HCT116 (cell line): Measurements from ENCODE around the gene NDUFS4. TPM values are rescaled to one million over a fixed set of nuclear protein-coding genes. Genes with fewer than 3 reads are reported as not detected.
"Not testable (repeated sequence)": the region's sequence is repeated elsewhere in the genome, so short reads cannot be mapped to it uniquely, and the experiment has no call there.

Experiments used
- ATAC-seq: fragments of 200-7000 bp; cut with Tn5 transposase; 2 replicates; pipeline ENCODE4 v1.9.1; 2020; ENCODE audit warnings: mild to moderate bottlenecking, moderate library complexity
- BruUV-seq: library from RNA; stranded (reverse); fragments of 400-500 nt; replicated peaks from 2 replicates; lab custom pipeline; 2021; lab: Mats Ljungman, UMichigan
- CTCF ChIA-PET: fragments of 300-600 bp; sonication (Branson Sonifier 250); formaldehyde crosslinking; loops from one replicate; lab custom pipeline; 2021; ENCODE audit warnings: antibody characterized with exemption; lab: Charles Lee
- POLR2A ChIA-PET: fragments of 300-600, 350-600 bp; sonication (Branson Sonifier 250); formaldehyde crosslinking; loops from one replicate; lab custom pipeline; 2021; ENCODE audit warnings: antibody characterized with exemption; lab: Charles Lee
- RAD21 ChIA-PET, 2 experiments: fragments of 300-600 bp; sonication (Branson Sonifier 250); formaldehyde crosslinking; loops; one replicate each; lab custom pipeline; 2023; ENCODE audit warnings: low total read pairs in 2 of 2; ENCODE audit not compliant: uncharacterized antibody in 2 of 2, unreplicated experiment in 2 of 2, low non-redundant PET in 1 of 2; lab: Charles Lee
- DNase-seq: peaks from one replicate; pipeline ENCODE4 v3.0.0-alpha.2; 2010; ENCODE audit warnings: low read depth, low spot score
- H2AFZ ChIP-seq: fragments of 200-600 bp; shearing (Covaris generic), sonication (generic); 2 replicates; pipeline ENCODE4 v1.6.1; 2017; ENCODE audit warnings: low read depth, mixed run types, mixed read lengths, antibody characterized with exemption, low read length; ENCODE audit not compliant: poor library complexity, severe bottlenecking
- H3K27ac ChIP-seq: 2 replicates; pipeline ENCODE4 v1.5.1; 2012; ENCODE audit warnings: low read depth, low read length
- H3K27me3 ChIP-seq: fragments of 200-600 bp; sonication (generic); 2 replicates; pipeline ENCODE4 v1.6.1; 2016; ENCODE audit warnings: mixed run types, low read length, mixed read lengths; ENCODE audit not compliant: insufficient read depth
- H3K36me3 ChIP-seq, 2 experiments: fragments of 200-500 bp in 1 of 2; fragments of 200-600 bp in 1 of 2; sonication (Bioruptor generic) in 1 of 2; sonication (generic) in 1 of 2; 2 replicates each; pipeline versions ENCODE4 v1.5.1 to v1.6.1; 2014 to 2016; ENCODE audit warnings: low read length in 2 of 2, inconsistent platforms in 1 of 2, mixed read lengths in 1 of 2, mixed run types in 1 of 2; ENCODE audit not compliant: insufficient read depth in 2 of 2, control insufficient read depth in 1 of 2
- H3K4me1 ChIP-seq, 2 experiments: fragments of 200-600 bp in 1 of 2; sonication (generic) in 1 of 2; 2 replicates each; pipeline versions ENCODE4 v1.5.1 to v1.6.1; 2012 to 2017; ENCODE audit warnings: low read length in 2 of 2, inconsistent platforms in 1 of 2, mild to moderate bottlenecking in 1 of 2, mixed read lengths in 1 of 2, mixed run types in 1 of 2, moderate library complexity in 1 of 2; ENCODE audit not compliant: insufficient read depth in 2 of 2, control insufficient read depth in 1 of 2
- H3K4me2 ChIP-seq: fragments of 200-600 bp; sonication (generic); 2 replicates; pipeline ENCODE4 v1.6.1; 2017; ENCODE audit warnings: mixed run types, low read length, mixed read lengths
- H3K4me3 ChIP-seq, 2 experiments: fragments of 200-600 bp in 1 of 2; sonication (generic) in 1 of 2; replicated peaks in 1 of 2; 2 replicates each; pipeline ENCODE4 v1.5.1; 2011 to 2016; ENCODE audit warnings: low read length in 2 of 2, control low read depth in 1 of 2, low read depth in 1 of 2, mild to moderate bottlenecking in 1 of 2, mixed read lengths in 1 of 2, mixed run types in 1 of 2
- H3K79me2 ChIP-seq: fragments of 200-600 bp; sonication (generic); 2 replicates; pipeline ENCODE4 v1.6.1; 2017; ENCODE audit warnings: mild to moderate bottlenecking, mixed run types, low read length, moderate library complexity, mixed read lengths; ENCODE audit not compliant: insufficient read depth
- H3K9ac ChIP-seq: fragments of 200-600 bp; sonication (generic); 2 replicates; pipeline ENCODE4 v1.6.1; 2016; ENCODE audit warnings: low read length, mixed read lengths
- H3K9me2 ChIP-seq: fragments of 200-600 bp; sonication (generic), shearing (Covaris generic); 2 replicates; pipeline ENCODE4 v1.6.1; 2017; ENCODE audit warnings: mixed run types, mild to moderate bottlenecking, moderate library complexity; ENCODE audit not compliant: insufficient read depth
- H3K9me3 ChIP-seq, 2 experiments: fragments of 200-500 bp in 1 of 2; fragments of 200-600 bp in 1 of 2; sonication (Bioruptor generic) in 1 of 2; sonication (generic) in 1 of 2; 2 replicates each; pipeline ENCODE4 v1.6.1; 2014 to 2017; ENCODE audit warnings: low read length in 2 of 2, mixed read lengths in 2 of 2, inconsistent platforms in 1 of 2, low read depth in 1 of 2, mild to moderate bottlenecking in 1 of 2, mixed run types in 1 of 2, moderate library complexity in 1 of 2; ENCODE audit not compliant: control insufficient read depth in 1 of 2, insufficient read depth in 1 of 2
- H4K20me1 ChIP-seq: fragments of 200-600 bp; sonication (generic), shearing (Covaris generic); 2 replicates; pipeline ENCODE4 v1.6.1; 2017; ENCODE audit warnings: mixed run types, mild to moderate bottlenecking, moderate library complexity; ENCODE audit not compliant: insufficient read depth
- ATF3 ChIP-seq: IDR thresholded peaks from 2 replicates; pipeline ENCODE4 v1.6.1; 2012
- CBX3 ChIP-seq: IDR thresholded peaks from 2 replicates; pipeline ENCODE4 v1.6.1; 2012; ENCODE audit warnings: low read depth
- CEBPB ChIP-seq: IDR thresholded peaks from 2 replicates; pipeline ENCODE4 v1.6.1; 2012; ENCODE audit warnings: low read depth
- EGR1 ChIP-seq: IDR thresholded peaks from 2 replicates; pipeline ENCODE4 v1.6.1; 2012; ENCODE audit warnings: low read depth
- ELF1 ChIP-seq: IDR thresholded peaks from 2 replicates; pipeline ENCODE4 v1.6.1; 2012; ENCODE audit warnings: low read depth, borderline replicate concordance
- EZH2 ChIP-seq: fragments of 200-600 bp; sonication (generic); IDR thresholded peaks from 2 replicates; pipeline ENCODE4 v1.6.1; 2017; ENCODE audit warnings: antibody characterized with exemption, mixed run types
- JUND ChIP-seq: IDR thresholded peaks from 2 replicates; pipeline ENCODE4 v1.6.1; 2012
- MAX ChIP-seq: IDR thresholded peaks from 2 replicates; pipeline ENCODE4 v1.6.1; 2012
- POLR2A ChIP-seq: IDR thresholded peaks from 2 replicates; pipeline ENCODE4 v1.7.0; 2011; ENCODE audit warnings: borderline replicate concordance; ENCODE audit not compliant: insufficient read depth, insufficient read length; ENCODE audit errors: extremely low read depth
- RAD21 ChIP-seq: IDR thresholded peaks from 2 replicates; pipeline ENCODE4 v1.6.1; 2012; ENCODE audit warnings: low read depth, mild to moderate bottlenecking
- REST ChIP-seq: IDR thresholded peaks from 2 replicates; pipeline ENCODE4 v1.6.1; 2012; ENCODE audit warnings: low read depth
- SIN3A ChIP-seq: IDR thresholded peaks from 2 replicates; pipeline ENCODE4 v1.6.1; 2012; ENCODE audit warnings: low read depth
- SP1 ChIP-seq: IDR thresholded peaks from 2 replicates; pipeline ENCODE4 v1.6.1; 2012; ENCODE audit warnings: low read depth
- SRF ChIP-seq: IDR thresholded peaks from 2 replicates; pipeline ENCODE4 v1.6.1; 2012; ENCODE audit warnings: low read depth
- TCF7L2 ChIP-seq: IDR thresholded peaks from 2 replicates; pipeline ENCODE4 v1.7.0; 2011; ENCODE audit warnings: borderline replicate concordance, inconsistent platforms; ENCODE audit not compliant: insufficient read depth, insufficient read length; ENCODE audit errors: extremely low read depth
- YY1 ChIP-seq: IDR thresholded peaks from 2 replicates; pipeline ENCODE4 v1.6.1; 2011; ENCODE audit warnings: low read length, low read depth, moderate library complexity, mild to moderate bottlenecking; ENCODE audit not compliant: insufficient replicate concordance; ENCODE audit errors: extremely low read depth
- ZBTB33 ChIP-seq: IDR thresholded peaks from 2 replicates; pipeline ENCODE4 v1.6.1; 2011; ENCODE audit warnings: mild to moderate bottlenecking, low read length, moderate library complexity; ENCODE audit not compliant: insufficient replicate concordance; ENCODE audit errors: extremely low read depth
- ZFX ChIP-seq: fragments of 450-650 bp; IDR thresholded peaks from 2 replicates; pipeline ENCODE4 v1.6.1; 2017
- intact Hi-C: fragments of 100-400 bp; cut with micrococcal nuclease; formaldehyde crosslinking; loops from 2 replicates; pipeline ENCODE4 v1.10.0; 2022
- total RNA-seq: library from RNA; stranded (reverse); gene quantifications from one replicate; pipeline ENCODE4 v1.2.1, GENCODE V29; 2021; ENCODE audit not compliant: unreplicated experiment

NDUFS4 gene
- total RNA-seq, 1 experiment from 2014 or later, result 91.4 TPM

- BruUV-seq, result no TSS peak
- RAD21 ChIA-PET, result no interaction called here
- peaks cover 0 to 2% of the 10 kb centered on the region in 2 experiments; a peak in 1 of 4 replicates for H3K4me1 ChIP-seq
- no peak for TF ChIP-seq ZFX
- TF ChIP-seq EGR1, result no peak
- no peak for TF ChIP-seq TCF7L2
- no peak for TF ChIP-seq POLR2A
- TF ChIP-seq YY1, result no peak
- no peak for TF ChIP-seq ELF1
- no peak for TF ChIP-seq REST
- no peak for TF ChIP-seq CEBPB
- no peak for TF ChIP-seq EZH2
- TF ChIP-seq RAD21, result no peak
- TF ChIP-seq ZBTB33, result no peak
- TF ChIP-seq JUND, result no peak
- TF ChIP-seq CBX3, result no peak
- TF ChIP-seq SRF, result no peak
- TF ChIP-seq SP1, result no peak
- no peak for TF ChIP-seq SIN3A
- no peak for TF ChIP-seq MAX
- TF ChIP-seq ATF3, result no peak
- TF ChIP-seq, all 23 proteins: peak for 0
- Histone ChIP-seq H2AFZ (no peak overlapping the region), H3K36me3 (peaks cover 8 to 15% of the 10 kb centered on the region in 2 experiments; a peak in 2 of 4 replicates), H3K27me3 (no peaks in the 10 kb centered on the region), H3K9ac (no peak overlapping the region), H4K20me1 (0 out of 2 replicates have a peak, but pooled peaks cover 6% of the 10 kb centered on the region), H3K27ac (no peak overlapping the region), H3K9me3 (no peaks in the 10 kb centered on the region), H3K4me2 (no peak overlapping the region), H3K4me3 (no peak overlapping the region), H3K9me2 (no peaks in the 10 kb centered on the region), H3K79me2 (peaks cover 49% of the 10 kb centered on the region)
- ChIA-PET CTCF (no interaction called here), POLR2A (no interaction called here)
- DNase-seq (no peak), ATAC-seq (no peak)
- intact Hi-C loops, result no loop called here
Measured at GRCh38 chr5:53607886-53608285, 47.4 kb downstream of the NDUFS4 start.

GRCh38 chr5:53608897-53609296, 48.5 kb downstream of the NDUFS4 start:
- intact Hi-C loops, ATAC-seq: not testable (repeated sequence)

More at GRCh38 chr5:53608897-53609296, 48.5 kb downstream of the NDUFS4 start:
- BruUV-seq, H3K4me3 ChIP-seq, POLR2A ChIA-PET, DNase-seq, H4K20me1 ChIP-seq, H3K4me1 ChIP-seq, H3K9ac ChIP-seq, CTCF ChIA-PET, H2AFZ ChIP-seq, H3K27ac ChIP-seq, H3K9me2 ChIP-seq, H3K27me3 ChIP-seq, H3K9me3 ChIP-seq, H3K4me2 ChIP-seq, RAD21 ChIA-PET: not testable (repeated sequence)
- Histone ChIP-seq H3K36me3 (peaks cover 8 to 15% of the 10 kb centered on the region in 2 experiments; a peak in 2 of 4 replicates), H3K79me2 (peaks cover 43% of the 10 kb centered on the region)
